Activated T-cell treated with anti-CD3 and anti-CD28 coated beads for 48 hours (primary cell): ENCODE data around the gene ERBB4.

ENCODE experiments used
- DNase-seq: peaks from one replicate; pipeline ENCODE4 v3.0.0-alpha.2; 2020; ENCODE audit warnings: low read depth

The ERBB4 gene

DNA sequence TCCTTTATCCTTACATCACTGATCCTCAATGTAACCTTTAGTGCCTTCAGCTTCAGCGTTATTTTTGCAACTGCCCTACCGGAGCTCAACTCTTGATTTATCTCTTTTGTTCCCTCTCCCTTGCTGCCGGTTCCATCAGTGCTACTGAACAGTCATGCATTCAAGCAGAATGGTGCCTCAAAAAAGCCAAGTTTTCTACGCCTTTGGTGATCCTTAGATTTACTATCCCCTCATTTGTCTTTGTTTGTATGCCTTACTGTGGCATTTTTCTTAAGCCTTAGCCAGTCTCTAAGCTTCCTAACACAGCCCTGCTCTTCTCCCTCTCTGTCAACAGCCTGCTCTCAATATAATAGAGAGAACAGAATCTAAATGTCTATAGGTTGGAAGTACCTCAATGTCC lies 1134.5 kb downstream of the ERBB4 start:
- DNase-seq = no peak

DNA sequence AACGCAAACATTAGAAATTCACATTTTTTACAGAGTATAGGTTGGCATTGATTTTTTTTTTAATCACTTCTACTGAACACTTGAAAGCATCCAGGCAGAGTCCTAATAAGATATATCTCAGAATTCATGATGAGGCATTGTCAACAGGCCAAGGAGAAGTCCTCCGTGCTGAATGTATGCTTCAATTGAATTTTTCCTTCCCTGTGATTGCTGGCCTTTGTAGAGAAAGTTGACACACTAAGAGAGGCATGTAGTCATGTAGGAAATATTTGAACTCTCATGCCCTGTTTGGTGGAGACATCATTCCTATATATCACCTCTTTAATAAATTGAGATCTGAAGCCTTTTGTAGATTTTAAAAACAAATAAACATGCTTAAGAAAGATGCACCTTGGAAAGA lies 1137.3 kb downstream of the ERBB4 start:
- no peak for DNase-seq

DNA sequence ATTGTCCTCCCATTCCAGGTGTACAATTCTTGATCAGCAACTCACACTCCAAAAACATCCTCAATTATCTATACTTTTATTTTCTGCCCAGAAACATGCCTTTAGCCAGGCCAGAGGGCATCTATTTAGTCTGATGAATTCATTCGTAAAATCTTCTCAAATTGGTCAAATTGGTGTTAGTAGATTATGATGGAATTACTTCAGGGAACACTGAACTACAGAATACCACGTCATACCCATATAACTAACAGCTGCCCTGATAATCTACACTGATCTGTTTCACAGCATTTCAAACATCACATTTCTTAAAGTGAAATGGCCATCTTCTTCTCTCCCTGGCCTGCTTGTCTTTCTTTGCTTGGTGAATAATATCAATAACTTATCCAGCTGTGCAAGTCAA lies 1140.8 kb downstream of the ERBB4 start:
- DNase-seq = no peak

DNA sequence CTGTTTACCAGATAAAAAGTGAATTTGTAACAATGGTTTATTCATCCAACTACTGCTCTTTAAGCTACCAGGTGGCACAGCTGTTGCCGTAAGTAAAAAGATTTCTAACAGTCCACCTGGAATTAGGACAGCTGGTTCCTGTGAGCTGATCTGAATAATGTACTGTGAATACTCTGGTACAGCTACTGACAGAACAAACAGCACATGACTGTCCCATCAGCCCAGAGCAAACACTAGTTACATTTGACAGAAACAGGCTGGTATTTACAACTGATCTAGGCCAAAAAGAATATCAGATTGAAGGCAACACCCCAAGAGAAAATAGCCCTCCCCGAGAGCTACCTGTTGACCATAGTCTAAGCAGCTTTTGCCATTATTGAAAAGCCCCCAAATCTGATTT lies 1141.8 kb downstream of the ERBB4 start:
- DNase-seq = no peak

DNA sequence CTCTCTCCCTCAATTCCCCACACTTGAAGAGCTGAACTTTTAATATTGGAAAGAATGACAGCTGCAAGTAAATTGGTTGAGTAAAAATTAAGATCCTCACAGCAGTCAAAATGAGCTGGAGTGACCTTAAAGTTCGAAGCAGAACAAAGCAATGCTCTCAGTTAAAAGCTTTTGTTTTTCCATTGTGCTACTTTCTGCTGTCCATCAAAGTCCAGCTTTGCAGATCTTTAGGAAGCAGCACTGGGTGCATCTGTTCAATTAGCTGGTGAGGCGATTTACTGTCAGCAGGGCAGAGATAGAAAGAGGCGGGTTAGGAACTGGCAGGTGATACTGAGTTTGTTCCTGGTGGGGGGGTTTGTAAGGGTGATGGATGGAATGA lies 1147.4 kb downstream of the ERBB4 start:
- no peak for DNase-seq

DNA sequence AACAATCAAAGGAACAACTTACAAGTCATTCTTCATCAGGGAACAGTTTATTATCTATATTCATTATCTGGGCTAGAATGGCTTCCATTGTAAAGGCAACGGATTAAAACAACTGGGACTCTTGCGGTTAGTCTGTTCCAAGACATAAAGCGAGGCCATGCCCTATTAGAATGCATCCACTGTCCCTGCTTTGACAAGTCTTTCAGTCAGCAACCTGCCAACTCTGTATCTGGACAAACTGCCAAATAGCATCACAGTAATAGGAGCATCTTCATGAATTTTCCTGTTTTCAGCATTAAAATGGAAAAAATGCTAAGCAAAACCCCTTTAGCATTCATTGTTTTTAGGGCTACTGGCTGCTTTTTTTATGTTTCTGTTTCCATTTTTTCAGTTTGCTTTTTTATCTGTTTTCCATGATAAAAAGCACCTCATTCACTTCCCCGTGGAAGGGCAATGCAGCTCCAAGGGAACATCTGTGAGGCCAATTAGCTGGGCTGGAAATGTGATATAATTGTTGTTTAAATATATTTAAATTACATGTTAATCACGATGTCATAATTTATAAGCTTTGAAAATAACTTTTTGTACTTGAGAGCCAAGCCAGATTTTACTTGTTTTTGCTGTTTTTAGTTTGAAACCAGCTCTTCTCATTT lies 1147.9 kb downstream of the ERBB4 start:
- DNase-seq = no peak

DNA sequence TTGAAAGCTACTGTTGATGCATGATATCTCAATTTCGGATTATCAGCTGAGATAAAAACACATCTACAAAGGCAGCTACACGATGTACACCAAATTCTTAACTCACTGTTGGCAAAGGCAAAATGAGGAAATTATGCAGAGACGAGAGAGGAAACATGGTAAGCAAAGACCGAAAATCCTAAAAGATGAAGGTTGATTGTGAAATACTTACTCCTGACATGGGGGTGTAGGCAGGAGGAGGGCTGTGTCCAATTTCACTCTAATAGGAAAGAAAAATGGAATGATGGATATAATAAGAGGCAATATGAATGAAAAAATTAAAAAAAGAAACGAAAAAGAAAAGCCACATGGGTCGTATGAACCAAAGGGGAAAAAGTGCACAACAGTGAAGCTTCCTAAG lies 1150.9 kb downstream of the ERBB4 start:
- DNase-seq = no peak

DNA sequence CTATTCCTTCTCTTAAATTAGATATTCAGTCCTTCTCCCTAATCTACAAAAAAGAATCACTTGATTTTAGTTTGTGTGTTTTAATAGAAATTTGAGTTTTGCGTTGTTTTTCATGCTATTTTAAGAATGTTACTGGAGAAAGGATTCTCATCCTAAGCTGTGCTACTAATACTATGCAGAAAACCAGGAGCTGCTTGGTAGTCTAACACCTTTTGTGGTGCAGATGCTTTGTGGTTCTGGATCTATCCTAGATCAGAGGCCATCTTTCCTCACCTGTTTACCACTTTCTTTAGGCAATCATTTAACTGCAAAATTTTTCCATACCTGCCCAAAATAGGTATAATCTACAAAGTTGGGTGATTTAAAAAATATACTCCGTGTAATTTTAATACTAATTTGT lies 1158.6 kb downstream of the ERBB4 start:
- DNase-seq = no peak

DNA sequence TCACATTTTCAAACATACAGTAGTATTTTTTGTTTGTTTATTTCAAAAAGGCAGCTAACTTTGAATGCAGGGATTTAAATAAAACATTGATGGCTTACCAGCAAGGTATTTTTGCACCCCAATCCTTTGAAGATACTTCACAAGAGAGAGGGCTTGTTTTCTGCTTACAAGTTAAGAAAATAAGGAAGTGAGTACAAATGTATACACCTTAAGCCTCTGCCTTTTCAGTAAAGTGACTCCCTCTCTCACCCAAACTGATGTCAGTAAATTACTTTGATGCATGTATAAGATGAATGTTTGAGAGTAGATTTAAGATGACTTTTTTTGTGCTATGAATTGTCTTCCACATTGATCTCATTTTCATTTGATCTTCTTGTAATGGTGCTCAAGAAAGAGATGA lies 1162.2 kb downstream of the ERBB4 start:
- DNase-seq = no peak

DNA sequence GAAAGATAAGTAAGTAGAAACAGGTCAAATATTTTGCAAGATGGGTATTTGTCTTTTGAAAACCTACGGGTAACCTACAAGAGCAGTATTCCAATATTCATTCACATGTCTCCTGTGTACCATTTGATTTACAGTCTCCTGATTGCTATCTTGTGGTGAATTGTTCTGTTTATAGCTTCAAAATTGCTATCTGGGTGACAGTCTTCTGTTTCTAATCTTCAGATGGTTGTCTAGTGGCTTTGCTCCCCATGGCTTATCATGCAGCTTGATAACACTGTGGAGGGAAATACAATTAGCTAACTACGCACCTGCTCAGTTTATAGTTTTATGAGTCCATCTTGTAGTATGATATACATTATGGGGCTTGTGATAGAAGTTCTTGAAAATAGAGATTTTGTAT lies 1165.4 kb downstream of the ERBB4 start:
- DNase-seq = no peak

DNA sequence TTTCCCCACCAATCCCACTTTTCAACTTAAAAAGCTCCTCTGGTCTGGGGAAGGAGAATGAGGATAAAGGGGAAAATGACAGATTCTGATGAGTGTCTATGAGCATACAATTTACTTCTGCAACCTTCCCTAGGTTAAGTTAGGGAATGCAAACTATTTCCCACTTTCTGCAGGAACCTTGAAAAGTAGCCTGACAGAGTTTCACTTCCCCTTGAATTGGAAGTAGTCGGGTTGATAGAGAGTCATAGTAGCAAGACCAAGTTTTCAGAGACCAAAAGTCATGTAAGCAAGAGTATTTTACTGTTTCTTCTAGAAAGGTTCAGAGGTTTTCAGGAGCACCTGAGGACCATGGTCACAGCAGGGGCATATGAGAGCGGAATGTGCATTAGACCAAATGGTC lies 1167.1 kb downstream of the ERBB4 start:
- DNase-seq = no peak

DNA sequence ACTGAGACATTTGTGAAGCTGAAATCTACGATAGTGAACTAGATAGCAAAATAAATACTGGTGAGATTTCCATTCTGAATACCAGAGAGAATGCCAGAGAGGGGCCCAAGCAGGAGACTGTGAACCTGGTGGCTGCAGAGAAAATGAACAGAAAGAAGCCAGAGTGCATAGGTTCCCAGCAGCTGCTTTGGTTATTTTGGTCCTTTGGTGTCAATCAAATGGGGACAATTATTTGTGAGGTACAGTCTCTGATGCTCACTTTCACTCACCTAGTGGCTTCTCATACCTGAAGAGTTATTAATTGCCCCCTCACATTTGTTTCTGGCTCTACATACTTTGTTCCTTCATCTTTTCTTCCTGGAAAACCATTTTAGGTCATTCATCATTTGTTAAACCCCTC lies 1170.1 kb downstream of the ERBB4 start:
- DNase-seq = no peak

DNA sequence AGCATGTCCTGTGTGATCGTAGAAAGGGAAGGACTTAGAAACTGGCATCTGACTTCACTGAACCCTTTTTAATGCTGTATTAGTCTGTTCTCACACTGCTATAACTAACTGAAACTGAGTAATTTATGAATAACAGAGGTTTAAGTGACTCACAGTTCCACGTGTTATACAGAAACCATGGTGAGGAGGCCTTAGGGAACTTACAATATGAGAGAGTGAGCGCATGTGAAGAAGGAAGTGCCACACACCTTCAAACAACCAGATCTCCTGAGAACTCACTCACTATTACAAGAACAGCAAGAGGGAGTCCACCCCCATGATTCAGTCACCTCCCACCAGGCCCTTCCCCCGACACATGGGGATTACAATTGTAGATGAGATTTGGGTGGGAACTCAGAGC lies 1170.9 kb downstream of the ERBB4 start:
- DNase-seq = no peak

DNA sequence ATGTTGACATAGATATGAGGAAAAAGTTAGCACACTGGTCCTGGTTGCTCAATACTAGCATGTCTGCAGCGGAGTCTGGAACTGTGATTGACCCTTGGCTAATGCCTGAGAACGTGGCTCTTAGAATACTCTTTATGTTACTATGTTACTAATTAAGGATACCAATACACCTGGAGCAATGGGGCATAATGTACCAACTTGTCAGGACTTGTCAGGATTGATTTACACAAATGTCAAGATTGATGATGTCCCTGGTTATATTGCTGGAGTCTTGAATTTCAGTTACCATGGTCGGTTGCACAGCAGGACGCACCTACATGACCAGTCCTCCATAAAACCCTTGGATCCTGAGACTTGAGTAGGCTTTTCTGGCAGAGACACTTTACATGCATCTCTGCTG lies 1171.3 kb downstream of the ERBB4 start:
- DNase-seq = no peak

DNA sequence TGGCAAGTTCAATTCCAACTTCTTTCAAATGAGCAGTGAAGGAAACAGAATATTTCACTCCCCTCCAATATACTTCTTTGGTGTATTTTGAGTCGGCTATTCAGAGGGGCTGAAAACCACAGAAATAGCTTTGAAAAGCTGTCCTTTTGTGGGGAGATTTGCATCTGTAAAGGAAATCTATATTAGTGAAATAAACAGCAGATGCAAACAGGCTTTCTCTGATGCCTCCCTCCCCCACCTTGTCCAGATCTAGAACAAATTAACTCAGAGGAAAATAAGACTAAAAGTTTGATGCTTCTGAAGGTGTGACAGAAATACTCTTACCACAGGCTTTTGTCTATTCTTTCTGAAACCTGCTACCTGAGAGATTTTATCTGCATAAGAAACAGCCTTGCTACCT lies 1173.7 kb downstream of the ERBB4 start:
- DNase-seq = no peak

DNA sequence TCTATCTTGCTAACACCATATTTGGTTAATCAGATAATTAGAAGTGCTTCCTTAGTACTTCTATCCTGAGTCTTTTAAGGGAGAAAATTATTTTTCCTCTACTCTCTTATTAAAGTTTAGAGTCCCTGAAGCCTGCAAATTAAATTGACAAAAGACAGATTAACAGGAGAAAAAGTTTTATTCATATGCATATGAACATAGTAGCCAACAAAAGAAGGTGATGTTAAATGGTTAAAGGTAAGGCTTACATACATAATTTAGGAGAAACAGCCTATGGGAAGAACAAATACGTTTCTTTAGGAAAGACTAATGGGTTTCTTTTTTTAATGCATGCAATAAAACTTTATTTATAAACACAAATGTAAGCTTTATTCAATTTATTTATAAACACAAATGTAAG lies 1177.2 kb downstream of the ERBB4 start:
- no peak for DNase-seq

DNA sequence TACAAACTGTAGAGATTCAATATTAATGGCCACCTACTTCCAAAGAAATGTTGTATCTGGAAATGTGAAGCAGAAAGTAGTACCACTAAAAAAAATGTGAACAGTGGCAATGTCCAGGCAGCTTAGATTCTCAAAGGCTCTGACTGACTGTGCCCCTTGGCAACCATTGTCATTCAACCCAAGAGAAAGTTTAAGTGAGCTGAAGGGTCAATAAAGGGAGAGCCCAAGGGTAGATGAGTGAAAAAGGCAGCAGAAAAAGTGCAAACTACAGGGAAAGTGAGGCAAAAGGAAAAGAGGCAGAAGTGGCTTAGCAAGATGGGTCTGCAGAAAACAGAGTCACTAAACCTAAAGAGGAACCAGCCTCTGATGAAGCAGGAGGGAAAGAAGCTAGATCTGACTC lies 1179.3 kb downstream of the ERBB4 start:
- DNase-seq = no peak

DNA sequence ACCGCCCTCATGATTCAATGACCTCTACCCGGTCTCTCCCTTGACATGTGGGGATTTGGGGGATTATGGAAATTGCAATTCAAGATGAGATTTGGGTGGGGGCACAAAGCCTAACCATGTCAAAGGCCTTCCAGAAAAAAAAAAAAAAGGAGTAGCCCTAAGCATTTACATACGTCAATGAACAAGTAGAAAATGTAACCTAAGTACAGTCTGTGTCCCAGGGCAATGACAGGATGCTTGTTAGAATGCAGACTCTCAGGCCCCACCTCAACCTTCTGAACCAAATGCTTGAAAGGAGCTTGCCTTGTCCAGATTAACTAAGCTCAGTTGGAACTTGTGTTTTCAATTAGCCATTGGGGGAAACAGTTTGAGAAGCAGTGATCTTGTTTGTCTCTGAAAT lies 1180.1 kb downstream of the ERBB4 start:
- no peak for DNase-seq

DNA sequence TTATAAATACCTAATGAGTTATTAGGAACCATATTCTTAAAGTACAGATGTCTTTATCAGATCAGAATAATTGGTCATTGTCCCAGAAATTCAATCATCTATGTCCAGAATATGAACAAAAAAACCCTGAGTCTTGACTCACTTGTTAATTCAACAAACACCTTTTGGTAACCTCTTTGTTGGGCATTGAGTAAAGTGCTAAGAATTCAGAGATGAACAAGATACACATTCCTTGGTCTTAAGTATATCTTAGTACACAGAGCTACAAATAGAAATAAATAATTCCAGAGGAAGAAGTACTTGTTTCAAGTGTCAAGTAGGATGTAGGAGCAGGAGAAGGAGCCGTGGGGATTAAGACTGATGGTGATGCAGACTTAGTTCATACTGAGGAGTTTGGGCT lies 1184.1 kb downstream of the ERBB4 start:
- DNase-seq = no peak

DNA sequence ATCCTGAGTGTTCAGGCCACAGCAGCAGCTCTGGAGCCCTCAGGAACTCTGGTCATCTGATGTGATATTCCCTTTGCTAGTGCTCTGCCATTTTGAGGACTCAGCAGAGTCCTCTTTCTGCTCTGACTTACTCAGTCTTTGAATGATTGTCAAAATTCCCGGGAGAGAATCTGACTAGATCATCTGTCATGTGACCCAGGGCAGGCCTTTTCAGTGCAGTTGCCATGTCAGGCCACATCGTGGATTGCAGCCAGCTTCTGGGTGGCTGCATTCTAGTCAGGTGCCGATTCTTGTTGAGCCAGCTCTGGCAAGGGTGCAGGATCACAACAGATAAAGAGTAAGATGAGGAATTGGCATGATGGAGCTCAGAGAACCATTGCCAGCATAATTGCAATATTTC lies 1186.6 kb downstream of the ERBB4 start:
- no peak for DNase-seq

DNA sequence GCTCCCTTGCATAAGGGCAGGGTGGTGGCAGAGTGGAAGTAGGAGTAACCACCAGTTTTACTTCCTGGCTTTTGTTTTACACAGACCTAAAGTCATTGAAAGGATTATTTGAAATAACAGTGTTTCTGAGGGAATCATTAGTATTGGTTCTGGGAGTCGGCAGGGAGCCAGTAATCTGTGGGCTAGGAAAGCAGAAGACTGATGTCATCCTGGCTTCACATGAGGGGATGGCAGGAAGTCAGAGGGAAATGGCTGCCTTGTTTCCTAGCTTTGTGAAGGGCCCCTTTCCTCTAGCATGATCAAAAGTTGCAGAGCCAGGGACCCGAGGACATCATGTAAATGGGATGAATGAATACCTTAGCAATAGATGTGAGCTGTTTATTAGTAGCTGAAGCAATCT lies 1189.6 kb downstream of the ERBB4 start:
- DNase-seq = no peak

DNA sequence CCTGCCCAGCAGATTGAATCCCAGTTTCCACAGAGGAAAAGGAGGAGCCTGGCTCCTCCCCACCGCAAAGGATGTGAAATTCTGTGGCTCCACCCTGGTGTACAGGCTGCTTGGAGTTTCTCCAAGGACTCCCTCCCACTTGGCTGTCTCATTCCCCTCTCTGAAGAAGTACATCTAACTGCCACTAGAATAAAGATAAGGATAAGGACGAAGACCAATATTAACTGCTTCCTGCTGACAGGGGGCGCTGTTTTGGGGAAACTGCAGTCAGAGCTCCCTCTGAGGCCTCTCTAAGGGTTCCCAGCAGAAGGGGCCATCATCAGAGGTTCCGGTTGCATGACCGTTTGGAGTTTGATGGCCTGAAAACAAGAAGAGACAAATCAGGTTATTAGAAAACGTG lies 1191.3 kb downstream of the ERBB4 start:
- DNase-seq = no peak

DNA sequence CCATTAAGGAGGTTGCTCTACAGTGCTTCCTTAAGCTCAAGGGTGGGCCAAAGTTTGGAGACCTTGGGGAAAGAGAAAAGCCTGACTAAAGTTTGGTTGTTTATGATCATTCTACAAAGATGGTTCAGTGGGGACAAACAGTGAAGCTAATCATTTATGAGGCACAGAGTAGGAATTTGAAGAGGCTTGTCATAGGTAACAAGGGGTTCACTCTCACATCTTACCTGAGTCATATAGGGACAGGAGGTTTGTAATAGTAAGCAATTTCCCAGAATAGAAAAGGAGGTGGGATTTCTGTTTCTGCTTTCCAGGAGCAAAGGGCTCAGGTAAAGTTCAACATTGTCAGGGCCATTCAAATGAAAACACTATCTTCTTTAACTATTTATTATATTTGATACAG lies 1194.3 kb downstream of the ERBB4 start:
- no peak for DNase-seq

DNA sequence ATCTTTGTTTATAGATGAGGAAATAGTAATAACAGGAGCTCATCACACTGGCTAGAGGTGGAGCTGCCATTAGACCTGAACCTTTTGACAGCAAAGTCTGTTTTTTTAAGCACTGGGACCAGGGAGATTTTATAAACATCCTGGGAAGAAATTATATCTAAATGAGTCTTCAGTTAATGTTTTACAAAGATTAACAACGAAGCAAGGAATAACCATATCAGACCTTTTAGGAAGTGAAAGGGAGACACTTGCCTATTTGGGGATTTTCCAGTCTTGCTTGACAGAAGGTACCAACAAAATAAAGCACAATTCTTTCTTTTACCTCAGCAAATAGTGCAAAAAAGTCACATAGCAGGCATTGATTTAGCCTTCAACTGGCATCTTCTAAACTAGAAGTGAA lies 1205.2 kb downstream of the ERBB4 start:
- no peak for DNase-seq

DNA sequence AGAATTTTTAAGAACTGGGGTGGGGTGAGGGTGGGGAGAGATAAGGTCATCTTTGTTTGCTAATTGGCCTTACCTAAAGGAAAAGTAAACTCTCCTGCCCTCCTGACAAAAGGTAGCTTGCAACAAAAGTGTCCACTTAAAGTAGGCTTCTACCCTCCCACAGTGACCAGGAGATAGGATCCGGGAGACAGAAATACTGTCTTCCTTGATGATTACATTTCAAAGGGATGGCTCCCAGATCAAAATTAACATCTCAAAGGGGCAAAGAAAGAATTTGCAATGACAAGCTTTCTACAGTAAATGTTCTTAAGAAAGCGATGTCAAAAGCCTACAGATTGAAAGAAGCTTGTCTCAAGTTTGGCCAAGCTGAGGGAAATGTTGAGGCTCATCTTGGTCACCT lies 1206.9 kb downstream of the ERBB4 start:
- no peak for DNase-seq
